Calu3 (cell line): ENCODE measurements around the gene CACNB4. TPM values are rescaled to one million over a fixed set of nuclear protein-coding genes. Genes with fewer than 3 reads are reported as not detected.

Experiments
- BruUV-seq: library from RNA; stranded (reverse); fragments of 400-500 nt; replicated peaks from 2 replicates; lab custom pipeline; 2021; lab: Mats Ljungman, UMichigan
- CTCF ChIA-PET: fragments of 300-600 bp; sonication (Branson Sonifier 250); formaldehyde crosslinking; loops from one replicate; lab custom pipeline; 2022; ENCODE audit warnings: antibody characterized with exemption; lab: Charles Lee
- DNase-seq: peaks from one replicate; pipeline ENCODE4 v3.0.0; 2022
- H3K27ac Mint-ChIP-seq: one replicate; pipeline ENCODE4 v1.8.0; 2022; ENCODE audit warnings: mixed read lengths; ENCODE audit not compliant: unreplicated experiment
- H3K27me3 Mint-ChIP-seq: one replicate; pipeline ENCODE4 v1.8.0; 2022; ENCODE audit warnings: mixed read lengths; ENCODE audit not compliant: unreplicated experiment
- H3K36me3 Mint-ChIP-seq: one replicate; pipeline ENCODE4 v1.8.0; 2022; ENCODE audit warnings: mild to moderate bottlenecking, moderate library complexity, mixed read lengths; ENCODE audit not compliant: insufficient read depth, unreplicated experiment
- H3K4me1 Mint-ChIP-seq: one replicate; pipeline ENCODE4 v1.8.0; 2022; ENCODE audit warnings: mild to moderate bottlenecking, low read depth, mixed read lengths; ENCODE audit not compliant: unreplicated experiment
- H3K4me3 Mint-ChIP-seq: one replicate; pipeline ENCODE4 v1.8.0; 2022; ENCODE audit warnings: mild to moderate bottlenecking, low read depth, moderate library complexity, mixed read lengths; ENCODE audit not compliant: unreplicated experiment
- H3K9me3 Mint-ChIP-seq: one replicate; pipeline ENCODE4 v1.8.0; 2022; ENCODE audit warnings: low read depth, mixed read lengths; ENCODE audit not compliant: unreplicated experiment
- CTCF ChIP-seq: fragments of 200-600 bp; IDR thresholded peaks from one replicate; pipeline ENCODE4 v1.8.0; 2022; ENCODE audit warnings: antibody characterized with exemption; ENCODE audit not compliant: unreplicated experiment
- intact Hi-C: fragments of 100-400 bp; cut with micrococcal nuclease; formaldehyde crosslinking; loops from one replicate; pipeline ENCODE4 v1.10.0; 2022; ENCODE audit not compliant: unreplicated experiment
- total RNA-seq: library from RNA; stranded (reverse); gene quantifications from 2 replicates; pipeline ENCODE4 v1.2.3, GENCODE V29; 2022

The CACNB4 gene
- total RNA-seq, 1 experiment from 2014 or later: 0.33 TPM

- CTCF ChIA-PET: interaction anchor here (1.3 kb wide), 1 partner anchor 14 kb away, joined by 7 read pairs; no protein-coding TSS in a partner anchor
- intact Hi-C loops: no loop called here
- Mint-ChIP-seq H3K36me3 (no peaks in the 10 kb centered on the region), H3K4me1 (no peaks in the 10 kb centered on the region), H3K27me3 (peaks cover 11% of the 10 kb centered on the region), H3K27ac (no peak overlapping the region), H3K9me3 (no peaks in the 10 kb centered on the region), H3K4me3 (no peak overlapping the region)
- BruUV-seq: no TSS peak
- TF ChIP-seq CTCF: no peak
- no peak for DNase-seq
Measured at GRCh38 chr2:151860613-151861146, 238.2 kb downstream of the CACNB4 start.

GRCh38 chr2:151860210-151860609 is 238.6 kb downstream of the CACNB4 start:
- TF ChIP-seq CTCF: no peak
- DNase-seq: no peak
- CTCF ChIA-PET: no interaction called here
- peaks cover 11% of the 10 kb centered on the region for H3K27me3 Mint-ChIP-seq
- no peaks in the 10 kb centered on the region for H3K36me3 Mint-ChIP-seq
- no peak overlapping the region for H3K27ac Mint-ChIP-seq
- no peaks in the 10 kb centered on the region for H3K4me1 Mint-ChIP-seq
- BruUV-seq: no TSS peak
- no peak overlapping the region for H3K4me3 Mint-ChIP-seq
- intact Hi-C loops: no loop called here
- H3K9me3 Mint-ChIP-seq: no peaks in the 10 kb centered on the region

- Mint-ChIP-seq H3K36me3 (no peaks in the 10 kb centered on the region), H3K27ac (no peak overlapping the region), H3K9me3 (no peaks in the 10 kb centered on the region), H3K4me1 (no peaks in the 10 kb centered on the region), H3K27me3 (no peaks in the 10 kb centered on the region), H3K4me3 (no peak overlapping the region)
- DNase-seq: no peak
- TF ChIP-seq CTCF: no peak
- no TSS peak for BruUV-seq
- intact Hi-C loops: no loop called here
- CTCF ChIA-PET: no interaction called here
Measured at GRCh38 chr2:151857650-151858049, 241.2 kb downstream of the CACNB4 start.

GRCh38 chr2:151855111-151855510 is 243.7 kb downstream of the CACNB4 start:
- H3K27me3 Mint-ChIP-seq: no peaks in the 10 kb centered on the region
- no peak for TF ChIP-seq CTCF
- no peak overlapping the region for H3K4me3 Mint-ChIP-seq
- no peaks in the 10 kb centered on the region for H3K36me3 Mint-ChIP-seq
- no peak overlapping the region for H3K27ac Mint-ChIP-seq
- DNase-seq: no peak
- intact Hi-C loops: no loop called here
- no TSS peak for BruUV-seq
- no peaks in the 10 kb centered on the region for H3K9me3 Mint-ChIP-seq
- H3K4me1 Mint-ChIP-seq: peaks cover under 1% of the 10 kb centered on the region
- CTCF ChIA-PET: no interaction called here
